RCC 7860 (cell line): Measurements from ENCODE around the gene PKD1L1.
"Not testable (repeated sequence)": the region's sequence is repeated elsewhere in the genome, so short reads cannot be mapped to it uniquely, and the experiment has no call there.

Source experiments
- DNase-seq: peaks from one replicate; pipeline ENCODE4 v3.0.0-alpha.2; 2015; ENCODE audit warnings: low spot score
- FAIRE-seq: peaks from 2 replicates; lab custom pipeline; 2012; peaks lifted over from hg19 to GRCh38; lab: Jason Lieb, UNC

PKD1L1 gene

GRCh38 chr7:47801423-47801822 lies 146.8 kb downstream of the PKD1L1 start:
- DNase-seq (no peak), FAIRE-seq (no peak)

- no peak for FAIRE-seq
- DNase-seq = no peak
Measured at GRCh38 chr7:47799524-47799923, 148.7 kb downstream of the PKD1L1 start.

- no peak for FAIRE-seq
- DNase-seq = no peak
Measured at GRCh38 chr7:47796347-47796746, 151.9 kb downstream of the PKD1L1 start.

GRCh38 chr7:47795631-47796030 lies 152.6 kb downstream of the PKD1L1 start:
- peak; percentile 76 for DNase-seq
- FAIRE-seq = no peak

- not testable (repeated sequence) for FAIRE-seq, DNase-seq
Measured at GRCh38 chr7:47795126-47795525, 153.1 kb downstream of the PKD1L1 start.

- DNase-seq (no peak), FAIRE-seq (no peak)
Measured at GRCh38 chr7:47794016-47794415, 154.2 kb downstream of the PKD1L1 start.

- not testable (repeated sequence) for DNase-seq, FAIRE-seq
Measured at GRCh38 chr7:47793186-47793585, 155.1 kb downstream of the PKD1L1 start.

GRCh38 chr7:47792521-47793121 lies 155.6 kb downstream of the PKD1L1 start:
- FAIRE-seq = no peak
- DNase-seq = no peak

- DNase-seq (no peak), FAIRE-seq (no peak)
Measured at GRCh38 chr7:47791682-47792081, 156.6 kb downstream of the PKD1L1 start.

GRCh38 chr7:47788083-47788482 lies 160.2 kb downstream of the PKD1L1 start:
- FAIRE-seq (peak; percentile 61), DNase-seq (no peak)

GRCh38 chr7:47787249-47788069 lies 160.8 kb downstream of the PKD1L1 start:
- FAIRE-seq (peak; percentile 46), DNase-seq (peak; percentile 32)

GRCh38 chr7:47786557-47787248 lies 161.6 kb downstream of the PKD1L1 start:
- FAIRE-seq (peak; percentile 99), DNase-seq (peak; percentile 100)

GRCh38 chr7:47785923-47786556 lies 162.2 kb downstream of the PKD1L1 start:
- FAIRE-seq (no peak), DNase-seq (no peak)

GRCh38 chr7:47783456-47784223 lies 164.6 kb downstream of the PKD1L1 start:
- DNase-seq (peak; percentile 97), FAIRE-seq (peak; percentile 99)

GRCh38 chr7:47782792-47783191 lies 165.5 kb downstream of the PKD1L1 start:
- DNase-seq (no peak), FAIRE-seq (no peak)

- no peak for DNase-seq
- peak; percentile 58 for FAIRE-seq
Measured at GRCh38 chr7:47782022-47782421, 166.2 kb downstream of the PKD1L1 start.

GRCh38 chr7:47780555-47780954 lies 167.7 kb downstream of the PKD1L1 start:
- no peak for FAIRE-seq
- no peak for DNase-seq

GRCh38 chr7:47779341-47779771 lies 168.9 kb downstream of the PKD1L1 start:
- DNase-seq (no peak), FAIRE-seq (no peak)

- peak; percentile 28 for DNase-seq
- no peak for FAIRE-seq
Measured at GRCh38 chr7:47778153-47778661, 170.1 kb downstream of the PKD1L1 start.

- no peak for DNase-seq
- FAIRE-seq = no peak
Measured at GRCh38 chr7:47777531-47778152, 170.6 kb downstream of the PKD1L1 start.
